ENCODE measurements around the gene GCGR.

DNA sequence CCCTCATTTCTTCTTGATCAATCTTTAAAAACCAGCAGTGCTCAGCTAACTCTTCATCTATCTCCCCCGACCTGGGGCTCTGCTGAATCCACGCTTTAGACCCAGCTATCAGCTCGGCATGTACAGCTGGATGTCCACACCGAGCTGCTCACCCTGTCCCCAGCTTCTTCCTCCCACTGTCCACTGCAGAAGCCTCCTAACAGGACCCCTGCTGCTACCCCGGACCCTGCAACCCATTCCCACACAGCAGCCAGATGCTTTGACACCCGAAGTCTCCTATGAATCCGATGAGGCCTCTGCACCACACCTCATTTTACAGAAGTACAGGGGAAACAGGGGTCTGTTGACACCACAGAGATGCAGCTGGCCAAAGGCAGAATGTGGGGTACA lies 13.8 kb downstream of the GCGR start:
- TF ChIP-seq, protein P1, sequence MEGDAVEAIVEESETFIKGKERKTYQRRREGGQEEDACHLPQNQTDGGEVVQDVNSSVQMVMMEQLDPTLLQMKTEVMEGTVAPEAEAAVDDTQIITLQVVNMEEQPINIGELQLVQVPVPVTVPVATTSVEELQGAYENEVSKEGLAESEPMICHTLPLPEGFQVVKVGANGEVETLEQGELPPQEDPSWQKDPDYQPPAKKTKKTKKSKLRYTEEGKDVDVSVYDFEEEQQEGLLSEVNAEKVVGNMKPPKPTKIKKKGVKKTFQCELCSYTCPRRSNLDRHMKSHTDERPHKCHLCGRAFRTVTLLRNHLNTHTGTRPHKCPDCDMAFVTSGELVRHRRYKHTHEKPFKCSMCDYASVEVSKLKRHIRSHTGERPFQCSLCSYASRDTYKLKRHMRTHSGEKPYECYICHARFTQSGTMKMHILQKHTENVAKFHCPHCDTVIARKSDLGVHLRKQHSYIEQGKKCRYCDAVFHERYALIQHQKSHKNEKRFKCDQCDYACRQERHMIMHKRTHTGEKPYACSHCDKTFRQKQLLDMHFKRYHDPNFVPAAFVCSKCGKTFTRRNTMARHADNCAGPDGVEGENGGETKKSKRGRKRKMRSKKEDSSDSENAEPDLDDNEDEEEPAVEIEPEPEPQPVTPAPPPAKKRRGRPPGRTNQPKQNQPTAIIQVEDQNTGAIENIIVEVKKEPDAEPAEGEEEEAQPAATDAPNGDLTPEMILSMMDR (IDR thresholded peaks at IDR 0.05) = no peak
- no peak for TF ChIP-seq POLR2A (IDR thresholded peaks at IDR 0.05)

All from lower leg skin (tissue), 3 donors.